NB4 (cell line): ENCODE measurements around the gene RILP.

Source experiments
- TF ChIP-seq, protein P1 (sequence below): IDR thresholded peaks from 2 replicates; pipeline ENCODE4 v1.6.1; 2011; ENCODE audit warnings: low read depth, low read length
- TF ChIP-seq, protein P2 (sequence below): IDR thresholded peaks from one replicate; pipeline ENCODE4 v1.5.1; 2012; ENCODE audit warnings: low read depth, low read length

DNA sequence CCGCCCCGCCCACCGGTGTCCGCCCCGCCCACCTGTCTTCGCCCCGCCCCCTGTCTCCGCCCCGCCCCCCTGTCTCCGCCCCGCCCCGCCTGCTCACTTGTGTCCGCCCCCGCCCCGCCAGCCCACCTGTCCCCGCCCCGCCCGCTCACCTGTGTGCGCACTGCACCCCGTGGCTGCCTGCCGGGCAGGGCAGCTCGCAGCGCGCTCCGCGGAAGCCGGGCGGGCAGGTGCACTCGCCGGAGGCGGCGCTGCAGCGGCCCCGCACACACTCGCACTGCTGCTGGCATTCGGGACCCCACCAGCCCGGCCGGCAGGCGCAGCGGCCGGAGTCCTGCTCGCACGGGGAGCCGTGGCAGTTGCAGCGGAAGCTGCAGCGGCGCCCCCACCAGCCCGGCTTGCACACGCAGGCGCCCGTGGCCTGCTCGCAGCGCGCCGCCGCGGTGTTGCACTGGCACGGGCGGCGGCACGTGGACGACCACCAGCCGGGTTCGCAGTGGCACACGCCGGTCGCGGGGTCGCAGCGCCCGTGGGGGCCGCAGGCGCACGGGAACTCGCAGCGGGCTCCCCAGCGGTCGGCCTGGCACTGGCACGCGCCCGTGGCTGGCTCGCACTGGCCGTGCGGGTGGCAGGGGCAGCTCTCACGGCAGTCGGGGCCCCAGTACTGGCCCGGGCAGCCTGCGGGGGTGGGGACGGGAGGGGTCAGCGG, 6.2 kb downstream of the RILP start:
- TF ChIP-seq, protein P1, sequence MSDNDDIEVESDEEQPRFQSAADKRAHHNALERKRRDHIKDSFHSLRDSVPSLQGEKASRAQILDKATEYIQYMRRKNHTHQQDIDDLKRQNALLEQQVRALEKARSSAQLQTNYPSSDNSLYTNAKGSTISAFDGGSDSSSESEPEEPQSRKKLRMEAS, result no peak
- TF ChIP-seq, protein P2, sequence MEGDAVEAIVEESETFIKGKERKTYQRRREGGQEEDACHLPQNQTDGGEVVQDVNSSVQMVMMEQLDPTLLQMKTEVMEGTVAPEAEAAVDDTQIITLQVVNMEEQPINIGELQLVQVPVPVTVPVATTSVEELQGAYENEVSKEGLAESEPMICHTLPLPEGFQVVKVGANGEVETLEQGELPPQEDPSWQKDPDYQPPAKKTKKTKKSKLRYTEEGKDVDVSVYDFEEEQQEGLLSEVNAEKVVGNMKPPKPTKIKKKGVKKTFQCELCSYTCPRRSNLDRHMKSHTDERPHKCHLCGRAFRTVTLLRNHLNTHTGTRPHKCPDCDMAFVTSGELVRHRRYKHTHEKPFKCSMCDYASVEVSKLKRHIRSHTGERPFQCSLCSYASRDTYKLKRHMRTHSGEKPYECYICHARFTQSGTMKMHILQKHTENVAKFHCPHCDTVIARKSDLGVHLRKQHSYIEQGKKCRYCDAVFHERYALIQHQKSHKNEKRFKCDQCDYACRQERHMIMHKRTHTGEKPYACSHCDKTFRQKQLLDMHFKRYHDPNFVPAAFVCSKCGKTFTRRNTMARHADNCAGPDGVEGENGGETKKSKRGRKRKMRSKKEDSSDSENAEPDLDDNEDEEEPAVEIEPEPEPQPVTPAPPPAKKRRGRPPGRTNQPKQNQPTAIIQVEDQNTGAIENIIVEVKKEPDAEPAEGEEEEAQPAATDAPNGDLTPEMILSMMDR, result no peak
